Transverse colon (tissue), 4 donors: ENCODE results near the gene VSIG4. TPM values are rescaled to one million over a fixed set of nuclear protein-coding genes. Genes with fewer than 3 reads are reported as not detected.
"Not testable (repeated sequence)": the region's sequence is repeated elsewhere in the genome, so short reads cannot be mapped to it uniquely, and the experiment has no call there.

Experiments
- DNase-seq: peaks from one replicate; pipeline ENCODE4 v3.0.0-alpha.2; 2019
- H3K27ac ChIP-seq, 4 donors: fragments of 200-600 bp; sonication (generic); 2 replicates each; pipeline ENCODE4 v1.5.1; 2016 to 2018; ENCODE audit warnings: inconsistent platforms in 4 of 4
- H3K27me3 ChIP-seq: fragments of 200-600 bp; sonication (generic); 2 replicates; pipeline ENCODE4 v1.5.1; 2017; ENCODE audit warnings: inconsistent platforms
- H3K36me3 ChIP-seq, 4 donors: fragments of 200-600 bp; sonication (generic); 2 replicates each; pipeline ENCODE4 v1.5.1; 2017 to 2019; ENCODE audit warnings: inconsistent platforms in 4 of 4
- H3K4me1 ChIP-seq, 4 donors: fragments of 200-600 bp; sonication (generic); 2 replicates each; pipeline ENCODE4 v1.5.1; 2017 to 2020; ENCODE audit warnings: inconsistent platforms in 4 of 4
- H3K4me3 ChIP-seq, 4 donors: fragments of 200-600 bp; sonication (generic); 1 replicate in 1 of 4; 2 replicates in 3 of 4; pipeline versions ENCODE4 v1.5.1 to v1.6.1; 2017 to 2019; ENCODE audit warnings: inconsistent platforms in 4 of 4
- H3K9me3 ChIP-seq, 2 donors: fragments of 200-600 bp; sonication (generic); 2 replicates each; pipeline ENCODE4 v1.5.1; 2017 to 2019; ENCODE audit warnings: inconsistent platforms in 2 of 2
- EP300 ChIP-seq: sonication (generic); formaldehyde crosslinking; IDR thresholded peaks from one replicate; pipeline ENCODE4 v1.6.1; 2017; ENCODE audit warnings: antibody characterized with exemption, low read depth
- POLR2A ChIP-seq: fragments of 450-650 bp; IDR thresholded peaks from one replicate; pipeline ENCODE4 v1.6.1; 2016; ENCODE audit warnings: antibody characterized with exemption, mild to moderate bottlenecking, moderate library complexity
- POLR2AphosphoS5 ChIP-seq, 3 donors: sonication (generic); formaldehyde crosslinking; IDR thresholded peaks; one replicate each; pipeline ENCODE4 v1.6.1; 2016; ENCODE audit warnings: antibody characterized with exemption in 3 of 3
- WGBS, 2 donors: methylation state at CpG; one replicate each; pipeline ENCODE4 v1.1.5; 2018; ENCODE audit warnings: low coverage in 1 of 2; 5-methylcytosine and 5-hydroxymethylcytosine counted together
- in situ Hi-C, 4 donors: fragments of 200-750 bp; cut with MboI; loops; one replicate each; pipeline versions ENCODE4 v1.15.0 to v1.15.1; 2017; ENCODE audit warnings: low sequenced_read_pairs in 3 of 4, low pct_ligation_motif_present in 1 of 4, low pct_unique_long_range_greater_than_20kb in 1 of 4
- intact Hi-C: fragments of 100-400 bp; cut with DNase I; formaldehyde crosslinking; loops from one replicate; pipeline ENCODE4 v1.15.1; 2023; ENCODE audit warnings: low total_unique reads
- total RNA-seq, 4 donors: library from RNA; depleted of rRNA; stranded (reverse); fragments of >200 nt; gene quantifications; one replicate each; pipeline ENCODE4 v1.1.0, GENCODE V29; 2016
- TF ChIP-seq, protein P1 (sequence below), 5 experiments: fragments of 200-600 bp in 3 of 5; fragments of 450-650 bp in 2 of 5; sonication (generic) in 3 of 5; IDR thresholded peaks; 1 replicate in 2 of 5; 2 replicates in 3 of 5; pipeline ENCODE4 v1.5.1; 2016 to 2017; ENCODE audit warnings: antibody characterized with exemption in 5 of 5, inconsistent platforms in 3 of 5, mild to moderate bottlenecking in 2 of 5, moderate library complexity in 1 of 5

Gene VSIG4
- total RNA-seq, 4 donors from 2014 or later = 7.5 to 66.9 (median 32.1) TPM

DNA sequence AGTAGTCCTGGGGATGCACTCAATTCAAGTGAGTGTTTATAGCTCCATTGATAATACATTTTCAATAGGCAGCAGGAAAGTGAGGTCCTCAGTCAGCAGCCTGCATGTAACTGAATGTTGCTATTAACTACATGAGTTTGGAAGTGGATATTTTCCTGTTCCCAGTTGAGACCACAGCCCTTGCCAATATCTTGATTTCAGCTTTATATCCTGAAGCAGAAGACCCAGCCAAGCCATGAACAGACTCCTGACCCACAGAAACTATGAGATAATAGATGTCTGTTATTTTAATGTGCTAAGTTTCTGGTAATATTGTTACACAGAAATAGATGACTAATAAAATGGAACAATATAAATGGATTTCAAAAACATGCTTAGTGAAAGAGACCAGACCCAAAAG is 63.7 kb downstream of the VSIG4 start:
- no peak overlapping the region for H3K27ac ChIP-seq
- in situ Hi-C loops = loop anchor here in 3 of 4 donors (25.0 kb wide), 2 partner anchors 239 to 389 kb away; no protein-coding TSS in a partner anchor
- intact Hi-C loops = no loop called here
- H3K4me1 ChIP-seq = no peaks in the 10 kb centered on the region
- no peaks in the 10 kb centered on the region for H3K36me3 ChIP-seq
- no peak for DNase-seq
- no peaks in the 10 kb centered on the region for H3K27me3 ChIP-seq
- H3K9me3 ChIP-seq = no peaks in the 10 kb centered on the region
- TF ChIP-seq, protein P1, sequence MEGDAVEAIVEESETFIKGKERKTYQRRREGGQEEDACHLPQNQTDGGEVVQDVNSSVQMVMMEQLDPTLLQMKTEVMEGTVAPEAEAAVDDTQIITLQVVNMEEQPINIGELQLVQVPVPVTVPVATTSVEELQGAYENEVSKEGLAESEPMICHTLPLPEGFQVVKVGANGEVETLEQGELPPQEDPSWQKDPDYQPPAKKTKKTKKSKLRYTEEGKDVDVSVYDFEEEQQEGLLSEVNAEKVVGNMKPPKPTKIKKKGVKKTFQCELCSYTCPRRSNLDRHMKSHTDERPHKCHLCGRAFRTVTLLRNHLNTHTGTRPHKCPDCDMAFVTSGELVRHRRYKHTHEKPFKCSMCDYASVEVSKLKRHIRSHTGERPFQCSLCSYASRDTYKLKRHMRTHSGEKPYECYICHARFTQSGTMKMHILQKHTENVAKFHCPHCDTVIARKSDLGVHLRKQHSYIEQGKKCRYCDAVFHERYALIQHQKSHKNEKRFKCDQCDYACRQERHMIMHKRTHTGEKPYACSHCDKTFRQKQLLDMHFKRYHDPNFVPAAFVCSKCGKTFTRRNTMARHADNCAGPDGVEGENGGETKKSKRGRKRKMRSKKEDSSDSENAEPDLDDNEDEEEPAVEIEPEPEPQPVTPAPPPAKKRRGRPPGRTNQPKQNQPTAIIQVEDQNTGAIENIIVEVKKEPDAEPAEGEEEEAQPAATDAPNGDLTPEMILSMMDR (IDR thresholded peaks at IDR 0.05) = no peak
- no peak for TF ChIP-seq POLR2A
- no peak for TF ChIP-seq EP300
- TF ChIP-seq POLR2AphosphoS5 (IDR thresholded peaks at IDR 0.05) = no peak
- no peak overlapping the region for H3K4me3 ChIP-seq

DNA sequence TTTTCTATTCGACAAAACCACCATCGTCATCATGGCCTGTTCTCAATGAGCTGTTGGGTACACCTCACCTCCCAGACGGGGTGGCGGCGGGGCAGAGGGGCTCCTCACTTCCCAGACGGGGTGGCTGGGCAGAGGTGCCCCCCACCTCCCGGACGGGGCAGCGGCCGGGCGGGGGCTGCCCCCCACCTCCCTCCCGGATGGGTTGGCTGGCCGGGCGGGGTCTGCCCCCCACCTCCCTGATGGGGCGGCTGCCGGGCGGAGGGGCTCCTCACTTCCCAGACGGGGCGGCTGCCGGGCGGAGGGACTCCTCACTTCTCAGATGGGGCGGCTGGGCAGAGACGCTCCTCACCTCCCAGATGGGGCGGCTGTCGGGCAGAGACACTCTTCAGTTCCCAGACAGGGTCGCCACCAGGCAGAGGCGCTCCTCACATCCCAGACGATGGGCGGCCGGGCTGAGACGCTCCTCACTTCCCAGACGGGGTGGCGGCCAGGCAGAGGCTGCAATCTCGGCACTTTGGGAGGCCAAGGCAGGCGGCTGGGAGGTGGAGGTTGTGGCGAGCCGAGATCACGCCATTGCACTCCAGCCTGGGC is 64.6 kb downstream of the VSIG4 start:
- H3K27ac ChIP-seq, H3K4me1 ChIP-seq, H3K4me3 ChIP-seq, H3K27me3 ChIP-seq, intact Hi-C loops, DNase-seq, H3K36me3 ChIP-seq, H3K9me3 ChIP-seq: not testable (repeated sequence)
- 94% methylated on average over 38 of the region's 38 CpGs; no CpG with 5 or more reads in 1 of the 2 donors for WGBS, 2 donors
- in situ Hi-C loops = loop anchor here in 3 of 4 donors (25.0 kb wide), 2 partner anchors 238 to 388 kb away; no protein-coding TSS in a partner anchor

Other genes with a start within 250 kb of the VSIG4 start
- 100 to 1,000 TPM; 114 to 205 (median 155) TPM for gene HEPH, start 124.2 kb upstream of the VSIG4 start, total RNA-seq